ENCODE measurements around the gene GALNT18. TPM values are rescaled to one million over a fixed set of nuclear protein-coding genes. Genes with fewer than 3 reads are reported as not detected.

The GALNT18 gene
- total RNA-seq, 1 donor from 2014 or later, result not detected

- Mint-ChIP-seq H3K36me3 (ENCODE audit: low read depth) (no peaks in the 10 kb centered on the region), H3K27ac (no peak overlapping the region), H3K4me1 (no peaks in the 10 kb centered on the region), H3K9me3 (no peaks in the 10 kb centered on the region), H3K27me3 (peaks cover 1% of the 10 kb centered on the region), H3K4me3 (no peak overlapping the region)
- DNase-seq (no peak), ATAC-seq (ENCODE audit: low read depth) (no peak)
- ChIA-PET CTCF (no interaction called here), POLR2A (no interaction called here)
- intact Hi-C loops (cut with micrococcal nuclease), result no loop called here
- TF ChIP-seq CTCF (IDR thresholded peaks at IDR 0.05), result no peak
Measured at GRCh38 chr11:11441516-11441915, 180.3 kb downstream of the GALNT18 start.

- Mint-ChIP-seq H3K27ac (no peak overlapping the region), H3K9me3 (no peaks in the 10 kb centered on the region), H3K27me3 (peaks cover 1% of the 10 kb centered on the region), H3K4me3 (no peak overlapping the region), H3K36me3 (ENCODE audit: low read depth) (no peaks in the 10 kb centered on the region), H3K4me1 (no peaks in the 10 kb centered on the region)
- CTCF ChIA-PET, result no interaction called here
- no peak for TF ChIP-seq CTCF (IDR thresholded peaks at IDR 0.05)
- DNase-seq (no peak), ATAC-seq (ENCODE audit: low read depth) (no peak)
- intact Hi-C loops (cut with micrococcal nuclease), result no loop called here
- POLR2A ChIA-PET, result no interaction called here
Measured at GRCh38 chr11:11441091-11441490, 180.7 kb downstream of the GALNT18 start.

GRCh38 chr11:11440144-11440543 lies 181.7 kb downstream of the GALNT18 start:
- no peaks in the 10 kb centered on the region for H3K9me3 Mint-ChIP-seq
- H3K4me1 Mint-ChIP-seq, result no peaks in the 10 kb centered on the region
- no peak for TF ChIP-seq CTCF (IDR thresholded peaks at IDR 0.05)
- POLR2A ChIA-PET, result no interaction called here
- H3K27me3 Mint-ChIP-seq, result peaks cover 1% of the 10 kb centered on the region
- intact Hi-C loops (cut with micrococcal nuclease), result no loop called here
- no peak overlapping the region for H3K27ac Mint-ChIP-seq
- H3K36me3 Mint-ChIP-seq (ENCODE audit: low read depth), result no peaks in the 10 kb centered on the region
- ATAC-seq (ENCODE audit: low read depth), result no peak
- no peak overlapping the region for H3K4me3 Mint-ChIP-seq
- DNase-seq, result no peak
- CTCF ChIA-PET, result no interaction called here

- TF ChIP-seq CTCF (IDR thresholded peaks at IDR 0.05), result no peak
- intact Hi-C loops (cut with micrococcal nuclease), result no loop called here
- DNase-seq, result no peak
- POLR2A ChIA-PET, result no interaction called here
- no peaks in the 10 kb centered on the region for H3K36me3 Mint-ChIP-seq (ENCODE audit: low read depth)
- no peaks in the 10 kb centered on the region for H3K4me1 Mint-ChIP-seq
- no peak overlapping the region for H3K4me3 Mint-ChIP-seq
- H3K27ac Mint-ChIP-seq, result no peak overlapping the region
- H3K9me3 Mint-ChIP-seq, result no peaks in the 10 kb centered on the region
- ATAC-seq (ENCODE audit: low read depth), result no peak
- CTCF ChIA-PET, result no interaction called here
- peaks cover 1% of the 10 kb centered on the region for H3K27me3 Mint-ChIP-seq
Measured at GRCh38 chr11:11439591-11439990, 182.2 kb downstream of the GALNT18 start.

GRCh38 chr11:11436715-11437313 lies 185.0 kb downstream of the GALNT18 start:
- CTCF ChIA-PET, result no interaction called here
- intact Hi-C loops (cut with micrococcal nuclease), result no loop called here

More at GRCh38 chr11:11436715-11437313, 185.0 kb downstream of the GALNT18 start:
- POLR2A ChIA-PET, result no interaction called here
- Mint-ChIP-seq H3K36me3 (ENCODE audit: low read depth) (no peaks in the 10 kb centered on the region), H3K4me1 (no peaks in the 10 kb centered on the region), H3K9me3 (no peaks in the 10 kb centered on the region), H3K27me3 (peaks cover 5% of the 10 kb centered on the region), H3K4me3 (no peak overlapping the region), H3K27ac (no peak overlapping the region)
- no peak for ATAC-seq (ENCODE audit: low read depth)
- TF ChIP-seq CTCF (IDR thresholded peaks at IDR 0.05), result no peak
- DNase-seq, result no peak

Data from activated B cell treated with CpG ODN at 0.5 μM for 24 hours (primary cell).